Fibroblast of lung (primary cell): Measurements from ENCODE around the gene MAN2B2. TPM values are rescaled to one million over a fixed set of nuclear protein-coding genes. Genes with fewer than 3 reads are reported as not detected.

ENCODE experiments used
- DNase-seq, 2 donors: peaks; one replicate each; pipeline versions ENCODE4 v3.0.0 to v3.0.0-alpha.2; 2010; ENCODE audit warnings: low read depth in 2 of 2
- H2AFZ ChIP-seq: 2 replicates; pipeline ENCODE4 v1.5.1; 2012; ENCODE audit warnings: low read length, control low read depth, inconsistent platforms
- H3K27ac ChIP-seq: 2 replicates; pipeline ENCODE4 v1.5.1; 2011; ENCODE audit warnings: low read length, control low read depth; ENCODE audit not compliant: insufficient read depth
- H3K27me3 ChIP-seq: 2 replicates; pipeline ENCODE4 v1.5.1; 2011; ENCODE audit warnings: mild to moderate bottlenecking, low read length; ENCODE audit not compliant: control insufficient read depth, insufficient read depth
- H3K36me3 ChIP-seq: 2 replicates; pipeline ENCODE4 v1.5.1; 2011; ENCODE audit warnings: low read length; ENCODE audit not compliant: control insufficient read depth, insufficient read depth
- H3K4me1 ChIP-seq: 2 replicates; pipeline ENCODE4 v1.5.1; 2011; ENCODE audit warnings: low read length; ENCODE audit not compliant: control insufficient read depth, insufficient read depth; ENCODE audit errors: extremely low read depth
- H3K4me2 ChIP-seq: 2 replicates; pipeline ENCODE4 v1.5.1; 2011; ENCODE audit warnings: low read length, control low read depth; ENCODE audit not compliant: insufficient read depth; ENCODE audit errors: extremely low read depth
- H3K4me3 ChIP-seq, 4 experiments: fragments of 200-600 bp in 1 of 4; sonication (generic) in 1 of 4; replicated peaks in 1 of 4; 2 replicates each; pipeline ENCODE4 v1.5.1; 2011 to 2016; ENCODE audit warnings: low read length in 4 of 4, low read depth in 3 of 4, mild to moderate bottlenecking in 3 of 4, control low read depth in 2 of 4, inconsistent platforms in 1 of 4, mixed read lengths in 1 of 4; ENCODE audit not compliant: insufficient read depth in 1 of 4; ENCODE audit errors: control extremely low read depth in 1 of 4
- H3K79me2 ChIP-seq: 2 replicates; pipeline ENCODE4 v1.5.1; 2012; ENCODE audit warnings: mild to moderate bottlenecking, low read length, inconsistent platforms; ENCODE audit not compliant: control insufficient read depth, insufficient read depth
- H3K9ac ChIP-seq: 2 replicates; pipeline ENCODE4 v1.5.1; 2011; ENCODE audit warnings: mild to moderate bottlenecking, low read length, control low read depth; ENCODE audit not compliant: insufficient read depth
- H3K9me3 ChIP-seq: 2 replicates; pipeline ENCODE4 v1.5.1; 2012; ENCODE audit warnings: low read depth, low read length; ENCODE audit not compliant: control insufficient read depth, insufficient read depth
- H4K20me1 ChIP-seq: 2 replicates; pipeline ENCODE4 v1.5.1; 2011; ENCODE audit warnings: low read length; ENCODE audit not compliant: control insufficient read depth, insufficient read depth; ENCODE audit errors: extremely low read depth
- CTCF ChIP-seq, 2 donors: IDR thresholded peaks in 1 of 2; conservative IDR thresholded peaks in 1 of 2; 1 replicate in 1 of 2; 2 replicates in 1 of 2; pipeline ENCODE4 v1.5.1; 2011 to 2012; ENCODE audit warnings: low read length in 2 of 2, control low read depth in 1 of 2, inconsistent platforms in 1 of 2, low read depth in 1 of 2, mild to moderate bottlenecking in 1 of 2
- EZH2 ChIP-seq: IDR thresholded peaks from 2 replicates; pipeline ENCODE4 v1.5.1; 2012; ENCODE audit warnings: low read length, control low read depth, mild to moderate bottlenecking; ENCODE audit errors: missing control alignments
- polyA plus RNA-seq, 2 donors: library from polyadenylated mRNA; depleted of rRNA in 1 of 2; stranded (reverse) in 1 of 2; unstranded in 1 of 2; fragments of >200 nt; gene quantifications; 2 replicates each; pipeline ENCODE4 v1.2.1, GENCODE V29; 2011 to 2012; ENCODE audit warnings: missing spikeins in 1 of 2
- total RNA-seq: library from RNA; depleted of rRNA; stranded (reverse); fragments of >200 nt; gene quantifications from 2 replicates; pipeline ENCODE4 v1.2.1, GENCODE V29; 2014

The MAN2B2 gene
- total and polyA plus RNA-seq, 2 donors (not counting 1 experiment from before 2014, with no cell fraction given) = 19.0 to 27.2 TPM

GRCh38 chr4:6601661-6602250, 26.8 kb downstream of the MAN2B2 start:
- Histone ChIP-seq H3K9me3 (peaks cover 3% of the 10 kb centered on the region), H3K27ac (no peak overlapping the region), H3K79me2 (no peaks in the 10 kb centered on the region), H3K4me2 (no peak overlapping the region), H3K36me3 (peaks cover 3% of the 10 kb centered on the region), H3K9ac (no peak overlapping the region), H3K4me1 (no peaks in the 10 kb centered on the region), H3K27me3 (no peaks in the 10 kb centered on the region), H2AFZ (no peak overlapping the region), H3K4me3 (no peak overlapping the region), H4K20me1 (no peaks in the 10 kb centered on the region)
- DNase-seq = no peak
- no peak for TF ChIP-seq CTCF (conservative IDR thresholded peaks at IDR 0.05 in 1 of 2, IDR thresholded peaks at IDR 0.05 in 1 of 2; ENCODE audit: low read depth in 1 of 2, low read length in 2 of 2)
- no peak for TF ChIP-seq EZH2

DNA sequence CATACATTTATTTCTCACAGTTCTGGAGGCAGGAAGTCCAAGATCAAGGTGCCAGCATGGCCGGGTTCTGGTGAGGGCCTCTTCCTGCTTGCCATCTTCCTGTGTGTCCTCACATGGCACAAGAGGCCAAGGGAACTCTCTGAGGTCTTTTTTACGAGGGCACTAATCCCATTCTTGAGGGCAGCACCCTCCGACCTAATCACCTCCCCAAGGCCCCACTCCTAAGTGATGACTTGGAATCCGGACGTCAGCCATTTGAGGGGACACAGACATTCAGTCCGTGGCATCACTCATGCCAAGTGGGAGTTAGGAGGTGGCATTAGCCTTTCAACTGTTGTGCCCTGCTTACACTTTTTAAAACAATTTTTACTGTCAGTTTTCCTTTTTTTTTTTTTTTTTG, 27.3 kb downstream of the MAN2B2 start:
- Histone ChIP-seq H3K27ac (no peak overlapping the region), H4K20me1 (no peaks in the 10 kb centered on the region), H3K27me3 (no peaks in the 10 kb centered on the region), H3K36me3 (peaks cover 3% of the 10 kb centered on the region), H3K4me2 (no peak overlapping the region), H2AFZ (no peak overlapping the region), H3K79me2 (no peaks in the 10 kb centered on the region), H3K4me3 (no peak overlapping the region), H3K9me3 (peaks cover 3% of the 10 kb centered on the region), H3K9ac (no peak overlapping the region), H3K4me1 (no peaks in the 10 kb centered on the region)
- TF ChIP-seq CTCF (conservative IDR thresholded peaks at IDR 0.05 in 1 of 2, IDR thresholded peaks at IDR 0.05 in 1 of 2; ENCODE audit: low read depth in 1 of 2, low read length in 2 of 2) = no peak
- no peak for TF ChIP-seq EZH2
- DNase-seq = no peak

DNA sequence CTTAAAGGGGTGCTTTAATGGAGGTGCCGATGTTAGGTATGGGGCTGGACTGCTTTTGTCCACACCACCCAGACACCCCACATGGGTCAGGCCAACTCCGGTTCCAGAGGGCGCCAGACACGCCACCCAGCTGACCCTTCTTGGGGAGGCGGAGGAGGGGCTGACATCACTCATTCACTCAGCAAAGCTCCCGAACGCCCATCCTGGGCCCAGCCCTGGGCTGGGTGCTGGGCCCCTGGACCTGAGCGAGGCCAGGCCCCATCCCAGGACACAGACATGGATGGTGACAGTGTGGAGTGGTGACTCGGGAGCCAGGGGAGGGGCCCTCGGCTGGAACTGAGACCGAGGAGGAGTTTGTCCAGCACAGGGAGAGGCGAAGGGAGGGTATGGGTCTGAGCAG, 28.1 kb downstream of the MAN2B2 start:
- peaks cover 3% of the 10 kb centered on the region for H3K36me3 ChIP-seq

More for the DNA sequence above, 28.1 kb downstream of the MAN2B2 start:
- Histone ChIP-seq H3K27ac (no peak overlapping the region), H3K4me1 (no peaks in the 10 kb centered on the region), H3K27me3 (no peaks in the 10 kb centered on the region), H3K4me3 (no peak overlapping the region), H3K9me3 (peaks cover 3% of the 10 kb centered on the region), H3K9ac (no peak overlapping the region), H2AFZ (no peak overlapping the region), H3K79me2 (no peaks in the 10 kb centered on the region), H3K4me2 (no peak overlapping the region), H4K20me1 (no peaks in the 10 kb centered on the region)
- TF ChIP-seq CTCF (conservative IDR thresholded peaks at IDR 0.05 in 1 of 2, IDR thresholded peaks at IDR 0.05 in 1 of 2; ENCODE audit: low read depth in 1 of 2, low read length in 2 of 2) (no peak), EZH2 (no peak)
- no peak for DNase-seq
